ENCODE results near the gene ELF5.

Gene ELF5

DNA sequence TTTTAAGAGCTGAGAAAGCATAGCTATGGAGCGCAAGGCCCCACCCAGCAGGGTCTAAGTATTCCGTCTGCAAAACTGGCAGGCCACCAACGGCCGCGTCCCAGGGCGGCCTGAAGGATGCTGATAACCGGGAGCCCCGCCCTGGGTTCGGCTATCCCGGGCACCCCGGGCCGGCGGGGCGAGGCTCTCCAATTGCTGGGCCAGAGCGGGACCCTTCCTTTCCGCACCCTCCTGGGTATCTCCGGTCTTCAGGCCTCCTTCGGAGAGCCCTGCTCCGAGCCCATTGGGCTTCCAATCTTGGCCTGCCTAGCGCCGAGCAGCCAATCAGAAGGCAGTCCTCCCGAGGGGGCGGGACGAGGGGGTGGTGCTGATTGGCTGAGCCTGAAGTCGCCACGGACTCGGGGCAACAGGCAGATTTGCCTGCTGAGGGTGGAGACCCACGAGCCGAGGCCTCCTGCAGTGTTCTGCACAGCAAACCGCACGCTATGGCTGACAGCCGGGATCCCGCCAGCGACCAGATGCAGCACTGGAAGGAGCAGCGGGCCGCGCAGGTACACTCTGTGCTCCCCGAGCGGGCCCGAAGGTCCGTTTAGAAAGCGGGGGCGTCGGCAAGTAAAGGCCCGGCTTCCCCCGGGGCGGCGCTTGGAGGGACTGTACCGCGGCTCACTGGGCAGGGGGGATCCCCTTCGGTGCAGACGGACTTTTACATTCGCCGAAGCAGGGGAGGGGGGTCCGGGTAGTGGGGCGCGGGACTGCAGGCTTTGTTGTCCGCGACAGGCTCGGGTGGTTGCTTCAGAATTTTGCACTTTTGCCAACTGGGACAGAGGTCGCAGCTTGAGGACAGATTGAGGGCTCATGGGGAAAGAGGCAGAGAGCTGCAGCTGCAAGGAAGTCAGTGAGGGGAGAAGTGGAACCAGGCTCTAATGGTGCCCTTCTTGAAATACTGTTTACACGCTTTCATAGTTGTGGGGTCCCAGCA lies 74.8 kb downstream of the ELF5 start, which contains the start of gene CAT:
TSS of gene CAT (plus strand) at position 406 of the 979 bp plus-strand sequence. CDS start at position 486, 80 bp downstream.
- in situ Hi-C loops (cut with HindIII; ENCODE audit: low sequenced_read_pairs): no loop called here
- peak within 1 kb of the TSS; percentile 87 for H3K4me3 ChIP-seq (ENCODE audit: low read depth, low read length)
- TF ChIP-seq, protein P1, sequence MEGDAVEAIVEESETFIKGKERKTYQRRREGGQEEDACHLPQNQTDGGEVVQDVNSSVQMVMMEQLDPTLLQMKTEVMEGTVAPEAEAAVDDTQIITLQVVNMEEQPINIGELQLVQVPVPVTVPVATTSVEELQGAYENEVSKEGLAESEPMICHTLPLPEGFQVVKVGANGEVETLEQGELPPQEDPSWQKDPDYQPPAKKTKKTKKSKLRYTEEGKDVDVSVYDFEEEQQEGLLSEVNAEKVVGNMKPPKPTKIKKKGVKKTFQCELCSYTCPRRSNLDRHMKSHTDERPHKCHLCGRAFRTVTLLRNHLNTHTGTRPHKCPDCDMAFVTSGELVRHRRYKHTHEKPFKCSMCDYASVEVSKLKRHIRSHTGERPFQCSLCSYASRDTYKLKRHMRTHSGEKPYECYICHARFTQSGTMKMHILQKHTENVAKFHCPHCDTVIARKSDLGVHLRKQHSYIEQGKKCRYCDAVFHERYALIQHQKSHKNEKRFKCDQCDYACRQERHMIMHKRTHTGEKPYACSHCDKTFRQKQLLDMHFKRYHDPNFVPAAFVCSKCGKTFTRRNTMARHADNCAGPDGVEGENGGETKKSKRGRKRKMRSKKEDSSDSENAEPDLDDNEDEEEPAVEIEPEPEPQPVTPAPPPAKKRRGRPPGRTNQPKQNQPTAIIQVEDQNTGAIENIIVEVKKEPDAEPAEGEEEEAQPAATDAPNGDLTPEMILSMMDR (IDR thresholded peaks at IDR 0.05; ENCODE audit: low read depth, low read length): no peak
- DNase-seq (ENCODE audit: low read depth, low spot score): peak; percentile 98

DNA sequence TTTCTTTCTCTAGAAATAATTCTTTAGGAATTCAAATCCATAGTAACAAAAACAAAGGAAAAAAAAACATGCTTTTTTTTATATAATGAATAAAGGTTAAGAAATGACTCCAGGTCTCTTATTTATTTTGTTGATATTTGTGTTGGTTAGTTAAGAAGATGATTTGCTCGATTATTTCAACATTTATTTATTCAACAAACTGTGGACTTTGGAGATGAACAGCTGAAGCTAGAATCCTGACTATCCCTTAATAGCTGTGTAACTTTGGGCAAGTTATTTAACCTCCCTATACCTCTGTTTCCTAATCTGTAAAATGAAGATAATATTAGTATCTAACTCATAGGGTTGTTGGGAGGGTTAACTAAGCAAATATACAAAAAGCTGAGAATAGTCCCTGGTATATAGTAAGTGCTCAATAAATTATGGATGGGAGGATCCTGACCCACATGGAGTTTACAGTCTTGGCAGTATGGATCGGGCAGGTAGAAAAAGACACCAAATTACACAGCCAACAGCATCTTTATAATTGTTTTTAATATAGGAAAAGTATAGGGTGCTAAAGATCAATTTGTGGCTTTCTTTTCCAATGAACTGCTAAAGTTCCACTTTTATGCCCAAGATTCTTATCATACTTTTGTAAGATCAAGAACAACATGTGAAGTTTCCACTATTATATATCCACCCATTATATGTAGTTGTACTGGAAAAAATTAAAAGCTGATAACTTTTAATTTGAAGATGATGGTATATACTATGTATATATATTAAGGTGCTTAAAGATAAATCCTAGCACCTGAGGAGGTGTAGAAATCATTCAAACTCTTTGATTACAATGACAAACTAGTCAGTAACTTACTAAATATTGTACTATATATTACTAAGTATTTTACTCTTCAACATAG lies 76.1 kb downstream of the ELF5 start:
- in situ Hi-C loops (cut with HindIII; ENCODE audit: low sequenced_read_pairs): no loop called here
- TF ChIP-seq, protein P1 (IDR thresholded peaks at IDR 0.05; ENCODE audit: low read depth, low read length): no peak
- peak overlapping the region; percentile 87 for H3K4me3 ChIP-seq (ENCODE audit: low read depth, low read length)
- no peak for DNase-seq (ENCODE audit: low read depth, low spot score)

DNA sequence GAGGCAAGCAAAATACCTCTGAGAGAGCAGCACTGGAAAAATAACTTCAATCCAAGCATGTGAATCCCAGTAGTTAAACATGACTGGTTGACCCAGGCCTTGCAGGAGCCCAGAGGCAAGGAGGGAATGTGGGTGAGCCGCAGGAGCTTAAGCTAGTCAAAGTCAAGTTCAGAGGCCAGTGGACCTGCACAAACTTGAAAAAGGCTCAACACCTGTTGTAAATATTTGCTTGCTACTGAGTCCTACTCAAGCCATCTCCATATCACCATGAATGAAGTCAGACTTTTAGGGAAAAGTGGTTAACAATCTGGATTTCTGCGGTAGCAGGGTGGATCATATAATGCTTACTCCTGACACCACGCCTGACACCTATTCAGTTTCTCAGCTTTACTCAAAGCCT lies 79.7 kb downstream of the ELF5 start:
- in situ Hi-C loops (cut with HindIII; ENCODE audit: low sequenced_read_pairs): no loop called here
- no peak overlapping the region for H3K4me3 ChIP-seq (ENCODE audit: low read depth, low read length)
- TF ChIP-seq, protein P1 (IDR thresholded peaks at IDR 0.05; ENCODE audit: low read depth, low read length): no peak
- DNase-seq (ENCODE audit: low read depth, low spot score): no peak

DNA sequence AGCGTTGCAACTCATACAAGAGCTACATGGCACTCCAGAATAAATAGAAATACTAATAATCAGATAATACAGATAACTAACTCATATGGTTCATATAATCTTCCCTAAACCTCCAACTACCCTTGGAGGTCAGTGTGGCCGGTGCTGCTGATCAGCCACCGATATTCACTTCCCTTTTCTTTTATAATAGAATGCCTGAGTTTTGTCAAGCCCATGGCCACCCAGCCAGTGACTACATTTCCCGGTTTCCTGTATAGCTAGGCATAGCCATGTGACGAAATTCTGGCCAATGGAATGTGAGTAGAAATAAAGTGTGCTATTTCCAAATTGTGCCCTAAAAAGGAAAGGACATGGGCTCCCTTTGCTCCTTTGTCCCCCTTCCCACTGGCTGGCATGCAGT lies 80.8 kb downstream of the ELF5 start:
- TF ChIP-seq, protein P1 (IDR thresholded peaks at IDR 0.05; ENCODE audit: low read depth, low read length): no peak
- H3K4me3 ChIP-seq (ENCODE audit: low read depth, low read length): no peak overlapping the region
- in situ Hi-C loops (cut with HindIII; ENCODE audit: low sequenced_read_pairs): no loop called here
- no peak for DNase-seq (ENCODE audit: low read depth, low spot score)

DNA sequence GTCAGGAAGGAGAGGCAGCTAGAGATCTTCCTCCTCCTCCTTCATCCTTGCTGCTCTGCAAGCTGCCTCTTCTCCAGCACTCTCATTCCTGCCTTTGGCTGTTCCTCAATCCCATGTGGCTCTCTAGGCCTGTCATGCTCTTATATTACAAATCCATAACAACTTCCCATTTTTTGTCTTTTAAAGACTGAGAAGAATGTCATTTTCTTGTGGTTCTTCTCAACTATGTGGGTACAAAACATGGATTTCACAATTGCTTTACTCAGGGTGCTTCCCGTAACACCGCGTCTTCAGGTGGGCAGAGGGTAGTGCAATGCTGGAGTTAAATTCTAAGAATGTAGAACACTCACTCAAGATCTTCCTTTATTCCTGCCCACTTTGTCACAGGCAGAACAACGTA lies 81.6 kb downstream of the ELF5 start:
- no peak overlapping the region for H3K4me3 ChIP-seq (ENCODE audit: low read depth, low read length)
- in situ Hi-C loops (cut with HindIII; ENCODE audit: low sequenced_read_pairs): no loop called here
- no peak for DNase-seq (ENCODE audit: low read depth, low spot score)
- TF ChIP-seq, protein P1 (IDR thresholded peaks at IDR 0.05; ENCODE audit: low read depth, low read length): no peak
